8988T (cell line): ENCODE results near the gene RNPS1.

Experiments used
- DNase-seq: peaks from one replicate; pipeline ENCODE4 v3.0.0; 2011

The RNPS1 gene

DNA sequence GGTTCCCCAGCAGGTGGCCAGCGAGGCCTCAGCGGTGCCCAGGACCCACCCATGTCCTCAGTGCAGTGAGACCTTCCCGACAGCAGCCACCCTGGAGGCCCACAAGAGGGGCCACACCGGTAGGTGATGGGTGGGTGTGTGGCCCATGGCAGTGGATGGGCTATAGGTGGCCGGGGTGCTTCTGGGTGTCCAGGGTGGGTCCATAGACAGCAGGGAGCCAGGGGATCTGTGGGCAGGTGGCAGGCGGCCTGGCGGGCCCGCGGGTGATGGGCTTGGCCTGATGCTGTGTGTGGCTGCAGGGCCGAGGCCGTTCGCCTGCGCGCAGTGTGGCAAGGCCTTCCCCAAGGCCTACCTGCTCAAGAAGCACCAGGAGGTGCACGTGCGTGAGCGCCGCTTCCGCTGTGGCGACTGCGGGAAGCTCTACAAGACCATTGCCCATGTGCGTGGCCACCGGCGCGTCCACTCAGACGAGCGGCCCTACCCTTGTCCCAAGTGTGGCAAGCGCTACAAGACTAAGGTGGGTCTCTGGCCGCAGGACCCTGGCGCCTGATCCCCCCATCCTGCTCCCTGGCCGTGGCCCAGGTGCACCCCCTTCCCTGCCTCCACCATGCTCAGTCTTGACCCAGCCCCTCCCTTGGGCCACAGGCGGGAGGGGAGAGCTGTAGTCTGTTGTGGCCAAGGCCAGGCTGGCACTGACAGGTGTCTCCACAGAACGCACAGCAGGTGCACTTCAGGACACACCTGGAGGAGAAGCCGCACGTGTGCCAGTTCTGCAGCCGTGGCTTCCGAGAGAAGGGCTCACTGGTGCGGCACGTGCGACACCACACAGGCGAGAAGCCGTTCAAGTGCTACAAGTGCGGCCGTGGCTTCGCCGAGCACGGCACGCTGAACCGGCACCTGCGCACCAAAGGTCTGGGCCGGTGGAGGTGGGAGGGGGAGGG, 33.8 kb downstream of the RNPS1 start:
- no peak for DNase-seq

DNA sequence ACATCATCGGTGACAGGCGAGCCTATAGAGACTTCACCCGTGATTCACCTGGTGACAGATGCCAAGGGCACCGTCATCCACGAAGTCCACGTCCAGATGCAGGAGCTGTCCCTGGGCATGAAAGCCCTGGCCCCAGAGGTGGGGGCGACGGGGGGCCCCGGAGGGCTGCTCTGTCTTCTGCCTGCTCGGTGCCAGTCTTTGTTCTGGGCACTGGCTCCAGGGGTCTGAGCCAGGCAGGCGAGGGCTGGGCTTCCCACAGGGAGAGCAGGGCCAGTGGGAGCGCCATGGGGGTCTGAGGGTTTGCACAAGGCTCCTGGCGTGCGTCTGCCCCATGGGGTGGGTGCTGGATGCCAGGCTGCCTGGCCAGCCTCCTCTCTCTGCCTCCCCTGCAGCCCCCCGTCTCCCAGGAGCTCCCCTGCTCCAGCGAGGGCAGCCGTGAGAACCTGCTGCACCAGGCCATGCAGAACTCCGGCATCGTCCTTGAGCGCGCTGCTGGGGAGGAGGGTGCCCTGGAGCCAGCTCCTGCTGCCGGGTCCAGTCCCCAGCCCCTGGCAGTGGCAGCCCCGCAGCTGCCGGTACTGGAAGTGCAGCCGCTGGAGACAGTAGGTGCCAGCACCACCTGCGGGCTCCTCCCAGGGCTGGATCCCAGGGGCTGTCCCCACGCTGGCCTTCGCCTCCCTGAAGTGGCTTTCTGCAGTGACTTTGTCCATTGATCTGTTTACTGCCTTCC, 34.7 kb downstream of the RNPS1 start:
- DNase-seq, result no peak

DNA sequence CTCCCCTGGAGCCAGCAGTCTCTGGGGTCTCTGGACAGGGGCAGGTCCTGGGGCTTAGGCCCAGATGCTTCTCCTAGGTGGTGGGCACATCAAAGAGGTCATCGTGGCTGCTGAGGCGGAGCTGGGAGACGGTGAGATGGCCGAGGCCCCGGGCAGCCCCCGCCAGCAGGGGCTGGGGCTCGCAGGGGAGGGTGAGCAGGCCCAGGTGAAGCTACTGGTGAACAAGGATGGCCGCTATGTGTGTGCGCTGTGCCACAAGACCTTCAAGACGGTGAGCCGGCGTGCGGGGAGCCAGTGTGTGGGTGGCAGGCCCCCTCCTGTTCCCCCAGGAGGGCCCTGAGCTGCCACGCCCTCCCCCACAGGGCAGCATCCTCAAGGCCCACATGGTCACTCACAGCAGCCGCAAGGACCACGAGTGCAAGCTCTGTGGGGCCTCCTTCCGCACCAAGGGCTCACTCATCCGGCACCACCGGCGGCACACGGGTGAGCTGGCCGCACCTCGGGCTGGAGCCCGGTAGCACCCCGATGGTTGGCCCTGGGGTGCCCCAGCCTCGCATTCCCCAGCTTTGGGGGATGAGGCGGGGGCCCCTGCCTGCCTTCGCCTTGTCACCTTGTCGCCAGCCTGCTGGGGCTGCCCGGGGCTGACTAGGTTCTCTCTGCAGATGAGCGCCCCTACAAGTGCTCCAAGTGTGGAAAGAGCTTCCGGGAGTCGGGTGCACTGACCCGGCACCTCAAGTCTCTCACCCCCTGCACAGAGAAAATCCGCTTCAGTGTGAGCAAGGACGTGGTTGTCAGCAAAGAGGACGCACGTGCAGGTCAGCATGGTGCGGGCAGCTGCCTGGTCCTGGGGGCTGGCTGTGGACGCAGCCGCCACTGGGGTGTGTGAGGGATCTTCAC, 35.6 kb downstream of the RNPS1 start:
- DNase-seq, result no peak

DNA sequence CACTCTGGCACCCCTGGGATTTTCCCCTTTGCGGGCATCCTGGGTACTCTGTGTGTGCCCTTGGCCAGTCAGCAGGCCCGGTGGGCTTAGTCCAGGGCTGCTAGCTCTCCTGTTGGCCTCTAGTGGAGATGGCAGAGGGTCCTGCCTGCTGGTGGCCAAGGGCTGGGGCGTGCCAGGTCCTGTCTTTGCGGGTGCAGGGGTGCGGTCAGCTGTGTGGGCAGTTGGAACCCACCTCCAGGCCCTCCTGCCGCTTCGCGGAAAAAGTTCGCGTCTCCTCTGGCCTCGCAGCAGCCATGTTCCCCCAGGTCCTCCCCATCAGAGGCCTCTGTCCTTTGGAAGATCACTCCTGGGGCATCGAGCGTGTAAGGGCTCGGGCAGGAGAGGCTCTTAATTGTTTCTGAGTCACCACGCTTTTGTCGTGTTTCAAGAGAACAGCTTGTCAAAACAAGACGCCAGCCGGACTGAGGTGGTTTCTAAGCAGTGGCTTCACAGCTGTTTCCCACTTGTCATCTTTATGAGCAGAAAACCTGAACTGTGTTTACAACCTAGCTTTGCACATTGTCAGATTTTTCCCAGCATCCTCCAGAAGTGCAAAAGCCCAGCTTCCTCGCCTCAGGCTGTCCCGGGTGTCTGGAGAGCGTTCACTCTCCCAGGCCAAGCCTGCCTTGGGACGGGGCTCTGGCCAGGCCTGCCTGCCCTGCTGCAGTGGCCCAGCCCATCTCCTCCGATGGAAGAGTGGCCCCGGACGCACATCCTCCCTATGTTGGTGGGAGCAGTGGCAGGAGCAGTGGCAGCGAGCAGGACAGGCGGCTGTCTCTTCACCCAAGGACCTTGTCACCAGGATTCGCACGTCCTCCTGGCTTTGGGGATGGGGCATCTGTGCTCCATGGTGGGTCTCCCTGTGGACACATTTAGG, 36.7 kb downstream of the RNPS1 start:
- no peak for DNase-seq

DNA sequence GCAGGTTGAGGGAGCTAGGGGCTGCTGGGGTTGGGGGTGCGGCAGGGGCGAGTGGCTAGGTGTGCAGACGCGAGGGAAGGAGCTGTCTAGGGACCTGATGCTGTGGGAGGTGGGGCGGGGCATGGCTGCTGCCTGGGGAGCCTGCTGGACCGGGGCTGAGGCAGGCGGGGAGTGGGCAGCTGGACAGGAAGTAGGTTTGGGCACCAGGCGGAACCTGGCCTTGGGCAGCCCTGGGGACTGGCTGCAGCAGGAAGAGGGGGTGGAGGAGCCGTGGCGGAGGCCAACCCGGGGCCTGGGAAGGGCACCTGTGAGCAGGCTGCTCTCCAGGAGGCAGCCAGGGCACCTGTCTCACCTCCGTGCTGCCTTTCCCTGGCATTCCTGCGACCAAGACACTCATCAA, 37.5 kb downstream of the RNPS1 start:
- DNase-seq, result no peak

DNA sequence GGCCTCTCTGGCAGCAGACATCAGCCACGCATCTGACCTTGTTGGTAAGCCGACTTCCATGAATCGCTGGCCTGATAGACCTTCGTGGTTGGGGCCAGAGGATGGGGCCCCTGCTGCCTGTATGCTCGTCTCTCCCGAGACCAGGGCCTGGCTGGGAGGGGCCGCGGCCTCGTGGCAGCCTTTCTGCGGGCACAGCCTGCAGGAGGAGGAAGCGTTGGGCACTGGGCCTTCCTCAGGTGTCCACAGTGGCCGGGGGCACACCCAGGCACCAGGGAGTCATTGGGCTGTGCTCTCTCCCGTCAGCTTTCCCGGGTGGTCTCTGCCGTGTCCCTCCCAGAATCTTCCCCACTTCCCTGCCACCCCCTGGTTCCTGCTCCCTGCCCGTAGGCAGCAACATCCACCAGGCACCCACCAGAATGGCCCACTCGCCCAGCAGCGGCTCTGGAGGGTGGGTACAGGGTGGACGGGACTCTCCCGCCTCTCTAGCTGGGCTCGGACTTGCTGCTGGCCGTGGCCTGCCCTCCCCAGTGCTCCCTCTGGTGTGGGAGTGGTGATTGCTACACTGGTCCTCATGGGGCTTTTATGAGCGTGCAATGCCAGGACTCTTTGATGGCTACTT, 38.2 kb downstream of the RNPS1 start:
- no peak for DNase-seq

DNA sequence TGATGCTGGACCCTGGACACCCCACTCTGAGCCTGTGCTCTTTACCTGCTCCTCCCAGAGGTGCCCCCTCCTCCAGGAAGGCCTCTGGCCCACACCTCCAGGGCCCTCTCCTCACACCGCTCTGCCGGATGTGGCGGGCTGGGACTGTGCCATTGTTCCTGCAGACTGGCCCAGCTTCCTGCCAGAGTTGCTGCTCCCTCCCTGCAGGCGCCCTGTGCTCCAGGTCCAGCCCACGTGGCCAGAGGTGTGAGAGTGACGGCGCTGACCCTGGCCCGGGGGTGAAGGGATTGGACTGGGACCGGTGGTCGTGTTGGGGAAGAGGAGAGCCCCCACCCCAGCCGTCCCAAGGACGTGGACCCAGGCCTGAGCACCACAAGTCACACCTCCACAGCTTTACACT, 38.8 kb downstream of the RNPS1 start:
- DNase-seq, result no peak

DNA sequence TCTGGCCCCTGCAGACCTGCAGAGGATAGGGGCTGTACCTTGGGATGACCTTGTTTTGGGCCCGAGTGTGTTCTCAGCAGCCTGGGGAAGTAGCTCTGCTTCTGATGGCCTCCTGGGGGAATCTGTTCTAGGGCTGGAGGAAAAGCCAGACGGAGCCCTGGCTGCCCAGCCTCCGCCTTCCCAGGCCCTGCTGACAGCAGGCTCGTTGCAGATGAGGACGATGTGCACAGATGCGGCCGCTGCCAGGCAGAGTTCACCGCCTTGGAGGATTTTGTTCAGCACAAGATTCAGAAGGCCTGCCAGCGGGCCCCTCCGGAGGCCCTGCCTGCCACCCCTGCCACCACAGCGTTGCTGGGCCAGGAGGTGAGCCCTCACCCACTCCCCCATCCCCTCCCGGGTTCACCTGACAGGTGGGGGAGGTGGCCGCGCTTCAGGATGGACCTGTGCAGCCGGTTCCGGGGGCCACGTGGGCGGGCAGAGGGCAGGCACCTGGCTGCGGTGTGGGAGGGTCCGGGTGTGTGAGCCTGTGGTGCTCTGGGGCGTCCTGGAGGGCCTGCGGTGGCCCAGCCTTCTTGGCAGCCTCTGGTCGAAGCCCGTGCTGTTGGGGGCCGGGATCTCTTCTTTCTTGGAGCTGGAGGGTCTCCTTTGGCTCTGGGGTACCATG, 39.6 kb downstream of the RNPS1 start:
- no peak for DNase-seq

DNA sequence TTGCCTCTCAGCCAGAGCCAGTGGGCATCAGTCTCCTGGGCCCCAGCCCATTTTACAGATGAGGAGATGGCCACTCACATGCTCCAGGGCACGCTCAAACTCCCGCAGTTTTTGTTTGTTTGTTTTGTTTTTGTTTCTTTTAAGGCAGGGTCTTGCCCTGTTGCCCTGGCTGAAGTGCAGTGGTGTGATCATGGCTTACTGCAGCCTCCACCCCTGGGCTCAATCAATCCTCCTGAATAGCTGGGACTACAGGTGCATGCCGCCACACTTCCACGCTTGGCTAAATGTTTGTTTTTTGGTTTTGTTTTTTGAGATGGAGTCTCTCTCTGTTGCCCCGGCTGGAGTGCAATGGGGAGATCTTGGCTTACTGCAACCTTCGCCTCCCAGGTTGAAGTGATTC, 41.0 kb downstream of the RNPS1 start:
- no peak for DNase-seq

DNA sequence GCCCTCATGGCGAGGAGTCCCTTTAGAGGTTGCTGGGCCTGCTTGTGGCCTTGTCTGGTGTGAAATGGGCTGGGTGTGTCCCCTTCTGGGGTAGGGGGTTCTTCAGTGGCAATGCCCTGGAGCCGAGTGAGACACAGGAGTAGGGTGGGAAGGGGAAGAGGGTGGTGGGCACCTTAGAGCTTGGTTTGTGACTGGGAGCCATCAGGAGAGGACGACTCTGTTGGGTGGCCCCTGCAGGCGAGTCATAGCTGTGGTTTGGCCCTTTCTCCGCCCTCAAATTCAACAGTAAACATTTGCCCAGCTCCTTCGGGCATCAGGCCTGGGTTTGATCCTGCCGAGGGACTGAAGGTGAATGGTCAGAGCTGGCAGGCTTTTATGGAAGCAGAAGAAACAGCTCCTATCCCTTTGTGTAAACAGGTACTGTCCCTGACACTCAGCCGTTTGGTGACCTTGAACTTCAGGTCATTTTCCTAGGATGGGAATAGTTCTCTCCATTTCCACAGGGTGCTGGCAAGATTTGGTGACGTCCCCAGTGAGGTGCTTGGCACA, 41.6 kb downstream of the RNPS1 start:
- no peak for DNase-seq

DNA sequence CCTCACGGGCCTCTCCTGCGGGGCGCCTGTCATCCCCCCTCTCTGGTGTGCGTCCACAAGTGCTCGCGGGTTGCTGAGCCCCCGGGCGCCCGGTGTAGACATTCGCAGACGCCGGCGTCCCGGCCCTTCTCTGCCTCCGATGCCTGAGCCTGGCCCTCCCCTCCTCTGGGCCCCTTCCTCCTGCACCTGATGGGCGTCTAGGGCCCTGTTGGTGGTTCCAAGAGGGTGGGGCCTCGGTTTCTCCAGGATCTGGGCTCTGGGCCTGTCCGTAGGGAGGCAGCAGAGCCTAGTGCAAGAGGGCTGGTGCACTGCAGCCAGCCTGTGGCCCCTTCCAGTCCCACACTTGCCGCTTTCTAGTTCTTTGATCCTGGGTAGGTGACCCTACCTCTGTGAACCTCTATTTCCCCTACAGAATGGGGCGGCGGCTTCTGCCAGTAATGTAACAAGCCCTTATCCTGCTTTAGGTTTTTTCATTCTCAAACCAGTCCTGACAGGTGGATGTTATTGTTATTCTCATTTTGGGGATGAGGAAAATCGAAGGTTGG, 43.9 kb downstream of the RNPS1 start:
- DNase-seq, result peak; percentile 59

DNA sequence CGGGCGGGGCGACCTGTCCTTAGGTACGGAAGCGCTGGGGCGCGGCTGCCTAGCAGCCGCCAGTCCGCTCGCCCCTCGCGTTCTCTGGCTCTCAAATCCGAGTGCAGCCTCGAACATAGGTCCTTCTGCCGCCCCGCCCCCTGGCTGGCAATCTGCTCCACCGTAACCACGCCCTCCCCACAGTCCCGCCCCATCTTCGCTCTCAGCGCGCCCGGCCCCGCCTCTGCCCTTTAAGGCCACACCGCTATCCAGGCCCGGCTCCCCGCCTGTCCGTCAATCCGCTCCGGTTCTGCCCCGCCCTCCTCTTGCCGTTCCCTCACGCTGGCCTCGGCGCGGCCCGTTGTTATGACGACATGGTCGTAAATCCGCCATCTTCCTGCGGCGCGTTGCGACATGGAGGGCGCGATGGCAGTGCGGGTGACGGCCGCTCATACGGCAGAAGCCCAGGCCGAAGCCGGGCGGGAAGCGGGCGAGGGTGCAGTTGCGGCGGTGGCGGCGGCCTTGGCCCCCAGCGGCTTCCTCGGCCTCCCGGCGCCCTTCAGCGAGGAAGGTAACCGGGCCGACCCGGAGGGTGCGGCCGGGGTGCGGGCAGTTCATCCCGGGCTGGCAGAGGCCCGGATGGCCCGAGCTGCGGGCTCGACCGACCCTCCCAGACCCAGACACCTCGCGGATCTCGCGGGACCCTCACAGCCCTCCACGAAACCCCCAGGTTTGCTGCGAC, 44.5 kb downstream of the RNPS1 start, which contains the start of gene E4F1:
Gene E4F1, plus strand, starts transcription at position 371 of the 721 bp plus-strand sequence. Its CDS starts 23 bp downstream, at position 394.
- peak; percentile 97 for DNase-seq

DNA sequence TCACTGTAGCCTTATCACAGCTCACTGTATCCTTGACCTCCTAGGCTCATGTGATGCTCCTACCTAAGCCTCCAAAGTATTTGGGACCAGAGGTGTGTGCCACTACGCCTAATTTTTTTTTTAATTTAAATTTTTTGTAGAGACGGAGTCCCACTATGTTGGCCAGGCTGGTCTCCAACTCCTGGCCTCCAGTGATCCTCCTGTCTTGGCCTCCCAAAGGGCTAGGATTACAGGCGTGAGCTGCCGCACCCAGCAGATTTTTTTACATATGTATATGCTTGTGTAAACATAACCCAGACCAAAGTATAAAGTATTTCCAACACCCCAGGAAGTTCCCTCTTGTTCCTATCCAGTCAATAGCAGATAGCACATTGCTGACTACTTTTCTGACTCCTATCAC, 51.6 kb downstream of the RNPS1 start:
- DNase-seq, result no peak

DNA sequence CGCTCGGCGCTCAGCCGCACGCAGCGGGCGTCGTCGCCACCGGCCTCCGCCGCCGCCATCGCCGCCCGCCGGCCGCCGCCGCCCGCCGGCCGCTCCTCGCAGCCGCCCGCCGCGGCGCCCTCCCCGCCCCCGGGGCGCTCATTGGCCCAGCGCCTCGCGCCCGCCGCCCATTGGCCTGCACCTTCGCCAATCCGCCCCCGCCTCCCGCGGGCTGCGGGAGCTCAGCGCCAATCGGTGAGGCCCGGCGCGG, 53.3 kb downstream of the RNPS1 start, which contains the start of gene PGP:
Gene PGP, minus strand, starts transcription at position 122 of the 250 bp plus-strand sequence. Its CDS starts 63 bp downstream, at position 59.
- no peak for DNase-seq

DNA sequence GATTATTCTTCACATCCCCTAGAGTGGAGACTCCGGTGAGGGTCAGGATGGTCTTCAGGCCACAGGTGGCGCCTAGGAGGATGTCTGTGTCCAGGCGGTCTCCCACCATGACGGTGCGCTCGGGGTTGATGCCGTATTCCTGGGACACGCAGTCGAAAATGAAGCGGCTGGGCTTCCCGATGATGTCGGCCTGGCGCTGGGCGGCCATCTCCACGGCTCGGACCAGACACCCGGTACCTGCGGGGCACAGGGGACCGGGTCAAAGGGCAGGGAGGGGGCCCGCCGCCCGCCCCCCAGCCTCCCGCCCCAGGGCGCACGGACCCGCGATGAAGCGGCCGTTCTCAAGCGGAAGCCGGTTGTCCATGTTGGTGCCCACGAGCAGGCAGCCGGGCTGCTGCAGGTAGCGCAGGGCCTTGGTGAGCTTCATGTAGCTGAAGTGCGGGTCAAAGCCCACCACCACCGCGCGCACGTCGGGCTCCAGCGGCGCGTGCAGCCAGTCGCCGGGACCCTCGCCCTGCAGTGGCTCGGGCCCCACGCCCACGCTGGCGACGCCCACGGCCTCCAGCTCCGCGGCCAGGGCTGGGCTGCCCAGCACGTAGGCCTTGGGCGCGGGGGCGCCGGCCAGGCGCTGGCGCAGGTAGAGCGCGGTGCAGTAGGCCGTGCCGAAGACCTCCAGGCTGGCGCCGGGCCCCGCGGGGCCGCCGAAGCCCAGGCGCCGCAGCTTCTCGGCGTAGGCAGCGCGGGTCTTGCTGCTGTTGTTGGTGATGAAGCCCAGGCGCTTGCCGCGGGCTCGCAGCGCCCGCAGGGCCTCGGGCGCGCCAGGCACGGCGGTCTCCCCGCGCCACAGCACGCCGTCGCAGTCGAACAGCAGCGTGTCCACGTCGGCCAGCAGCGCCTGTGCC, 53.9 kb downstream of the RNPS1 start:
- no peak for DNase-seq

DNA sequence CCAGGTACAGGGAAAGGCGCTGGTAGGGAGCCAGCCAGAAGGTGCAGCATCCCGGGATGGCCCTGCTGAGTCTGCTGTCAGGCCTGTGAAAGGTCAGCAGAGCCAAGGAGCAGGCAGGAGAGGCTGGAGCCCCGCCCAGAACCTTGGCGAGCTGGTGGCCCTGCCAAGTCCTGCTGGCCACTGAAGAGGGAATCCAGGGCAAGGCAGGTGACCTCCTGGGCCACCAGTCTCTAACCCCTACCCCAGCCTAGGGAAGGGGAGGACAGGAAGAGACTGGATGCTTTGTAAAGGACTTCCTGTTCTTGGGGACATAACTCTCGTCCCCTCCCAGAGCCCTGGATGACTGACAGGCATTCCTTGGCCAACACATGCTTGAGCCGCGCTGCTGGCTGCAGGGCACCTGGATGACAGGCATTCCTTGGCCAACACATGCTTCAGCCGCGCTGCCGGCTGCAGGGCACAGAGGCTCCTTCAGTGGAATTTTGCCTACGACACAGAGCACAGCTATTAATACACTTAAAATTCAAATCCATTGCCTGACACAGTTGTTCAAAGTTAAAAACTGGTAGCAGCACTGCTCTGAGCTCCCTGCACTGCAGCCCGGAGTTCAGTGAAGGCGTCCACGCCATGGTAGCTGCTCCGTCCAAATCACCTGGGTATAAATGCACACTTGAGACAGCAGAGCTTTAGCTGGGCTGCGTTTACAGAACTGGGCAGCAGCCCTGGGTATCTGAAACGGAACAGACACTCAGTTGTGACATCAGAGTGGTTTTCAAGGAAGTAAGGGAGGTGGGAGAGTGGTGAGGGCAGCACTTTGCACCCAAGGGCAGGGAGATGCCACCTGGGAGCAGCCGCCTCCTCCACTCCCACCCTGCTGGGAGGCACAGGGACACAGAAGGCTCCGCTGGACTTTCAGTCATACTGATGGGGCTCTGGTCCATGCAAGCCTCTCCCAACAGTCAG, 55.3 kb downstream of the RNPS1 start:
- peak; percentile 86 for DNase-seq

DNA sequence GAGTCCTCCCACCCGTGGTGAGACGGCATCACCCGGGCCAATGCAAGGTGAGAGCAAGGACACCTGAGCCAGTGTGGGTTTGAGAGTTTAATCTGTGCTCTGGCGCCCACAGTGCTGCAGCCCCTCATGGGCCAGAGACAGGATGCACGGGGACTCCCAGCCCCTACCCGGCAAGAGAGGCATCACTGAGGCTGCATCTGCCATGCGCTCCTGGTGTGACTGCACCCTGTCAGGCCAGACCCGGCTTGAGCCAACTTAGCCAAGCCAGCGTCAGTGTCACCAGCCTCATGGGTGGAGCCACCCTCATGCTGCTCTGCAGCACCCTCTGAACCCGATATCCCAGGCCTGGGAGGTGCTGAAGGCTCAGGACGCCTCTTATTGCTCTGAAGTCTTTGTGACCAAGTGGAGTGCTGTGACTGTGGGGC, 56.0 kb downstream of the RNPS1 start:
- no peak for DNase-seq
